GM12878 (cell line): ENCODE measurements around the gene CBX2. TPM values are rescaled to one million over a fixed set of nuclear protein-coding genes. Genes with fewer than 3 reads are reported as not detected.

ENCODE experiments used
- BRCA1 ChIP-seq: IDR thresholded peaks from 2 replicates; pipeline ENCODE4 v1.6.1; 2011; ENCODE audit warnings: low read depth, low read length, improper control_type of control experiment
- CUX1 ChIP-seq: IDR thresholded peaks from 2 replicates; pipeline ENCODE4 v1.6.1; 2012; ENCODE audit warnings: improper control_type of control experiment, low read depth, low read length; ENCODE audit not compliant: insufficient replicate concordance
- IRF5 ChIP-seq: fragments of 450-650 bp; IDR thresholded peaks from 2 replicates; pipeline ENCODE4 v1.6.1; 2017; ENCODE audit warnings: borderline replicate concordance
- ZNF274 ChIP-seq: IDR thresholded peaks from one replicate; pipeline ENCODE4 v1.8.0; 2011; ENCODE audit not compliant: insufficient read length, insufficient read depth
- polyA plus RNA-seq, 11 experiments: library from polyadenylated mRNA; depleted of rRNA in 4 of 11; unstranded in 6 of 11; stranded (reverse) in 5 of 11; fragments of >200 nt; fragmentation: Nextera tagmentation in 4 of 11; fragmentation: Illumina TruSeq in 1 of 11; extraction: Ambion mirVana in 4 of 11; extraction: Trizol in 1 of 11; gene quantifications; 1 replicate in 1 of 11; 2 replicates in 10 of 11; pipeline versions ENCODE4 v1.2.1 to v1.2.3, GENCODE V29; 2011 to 2016; ENCODE audit warnings: inconsistent platforms in 2 of 11, missing spikeins in 2 of 11, low read depth in 1 of 11
- total RNA-seq, 4 experiments: library from RNA; depleted of rRNA in 3 of 4; stranded (reverse); fragments of >200 nt in 3 of 4; fragmentation: Illumina TruSeq in 1 of 4; extraction: Trizol in 1 of 4; gene quantifications; 2 replicates each; pipeline versions ENCODE4 v1.2.1 to v1.2.3, GENCODE V29; 2013 to 2021

Gene CBX2
- total and polyA plus RNA-seq, 10 of the 15 experiments (the other 5 are each of a cell fraction or from before 2014, with no cell fraction given): 0.35 to 7.5 (median 4.2) TPM

GRCh38 chr17:79831265-79832217 is 53.6 kb downstream of the CBX2 start (continued):
- TF ChIP-seq CUX1: no peak
- no peak for TF ChIP-seq ZNF274
- no peak for TF ChIP-seq BRCA1
- no peak for TF ChIP-seq IRF5
